Osteoblast (primary cell): ENCODE data around the gene MORC4. TPM values are rescaled to one million over a fixed set of nuclear protein-coding genes. Genes with fewer than 3 reads are reported as not detected.

Experiments used
- DNase-seq: peaks from one replicate; pipeline ENCODE4 v3.0.0; 2011; ENCODE audit warnings: low spot score, mixed read lengths; ENCODE audit not compliant: insufficient read length; ENCODE audit errors: missing footprints
- H2AFZ ChIP-seq: 2 replicates; pipeline ENCODE4 v1.6.0; 2011; ENCODE audit warnings: mild to moderate bottlenecking, low read length
- H3K27ac ChIP-seq: 2 replicates; pipeline ENCODE4 v1.5.1; 2011; ENCODE audit warnings: mild to moderate bottlenecking, low read depth, low read length, moderate library complexity
- H3K27me3 ChIP-seq: 2 replicates; pipeline ENCODE4 v1.6.0; 2012; ENCODE audit warnings: mild to moderate bottlenecking, control low read depth, inconsistent platforms, low read length, moderate library complexity; ENCODE audit not compliant: insufficient read depth
- H3K36me3 ChIP-seq: 2 replicates; pipeline ENCODE4 v1.5.1; 2011; ENCODE audit warnings: mild to moderate bottlenecking, low read length, control low read depth, moderate library complexity; ENCODE audit not compliant: insufficient read depth
- H3K4me1 ChIP-seq: 2 replicates; pipeline ENCODE4 v1.5.1; 2011; ENCODE audit warnings: mild to moderate bottlenecking, low read length, control low read depth, moderate library complexity; ENCODE audit not compliant: insufficient read depth
- H3K4me2 ChIP-seq: 2 replicates; pipeline ENCODE4 v1.6.0; 2011; ENCODE audit warnings: mild to moderate bottlenecking, low read length; ENCODE audit not compliant: insufficient read depth
- H3K4me3 ChIP-seq: fragments of 200-600 bp; sonication (generic); 3 replicates; pipeline ENCODE4 v1.5.1; 2012; ENCODE audit warnings: mild to moderate bottlenecking, low read length, inconsistent platforms; ENCODE audit not compliant: insufficient read depth
- H3K79me2 ChIP-seq: 2 replicates; pipeline ENCODE4 v1.6.0; 2012; ENCODE audit warnings: mild to moderate bottlenecking, low read length, control low read depth, inconsistent platforms; ENCODE audit not compliant: insufficient read depth
- H3K9me3 ChIP-seq: 2 replicates; pipeline ENCODE4 v1.5.1; 2011; ENCODE audit warnings: low read depth, low read length, control low read depth
- H4K20me1 ChIP-seq: 2 replicates; pipeline ENCODE4 v1.6.0; 2012; ENCODE audit warnings: mild to moderate bottlenecking, low read length, control low read depth; ENCODE audit not compliant: insufficient read depth
- total RNA-seq: library from RNA; depleted of rRNA; stranded (reverse); fragments of >200 nt; gene quantifications from 2 replicates; pipeline ENCODE4 v1.2.3, GENCODE V29; 2012
- TF ChIP-seq, protein P1 (sequence below): IDR thresholded peaks from 2 replicates; pipeline ENCODE4 v1.5.1; 2011; ENCODE audit warnings: mild to moderate bottlenecking, low read depth, low read length, moderate library complexity; ENCODE audit errors: extremely low read depth

MORC4 gene
- total RNA-seq, 1 donor = 39.8 TPM

DNA sequence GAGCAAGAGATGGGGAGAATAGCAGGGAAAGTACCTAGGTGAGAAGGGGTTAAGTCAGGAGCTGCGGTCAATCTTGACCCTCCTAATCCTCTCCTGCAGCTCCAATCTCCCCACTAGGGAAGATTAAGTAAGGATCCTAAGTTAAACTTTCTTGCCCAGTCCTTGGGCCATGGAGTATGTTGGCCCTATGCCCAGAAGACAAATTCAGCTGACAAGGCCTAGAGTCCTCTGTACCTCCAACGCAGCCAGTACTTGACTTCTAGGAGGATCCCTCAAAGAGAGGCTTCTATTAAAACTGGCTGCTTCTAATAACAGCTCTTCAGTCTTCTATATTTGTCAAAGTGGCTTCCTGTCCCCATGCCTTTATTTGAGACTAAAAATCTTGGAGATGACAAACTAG is 78.4 kb downstream of the MORC4 start:
- no peaks in the 10 kb centered on the region for H3K9me3 ChIP-seq
- TF ChIP-seq, protein P1, sequence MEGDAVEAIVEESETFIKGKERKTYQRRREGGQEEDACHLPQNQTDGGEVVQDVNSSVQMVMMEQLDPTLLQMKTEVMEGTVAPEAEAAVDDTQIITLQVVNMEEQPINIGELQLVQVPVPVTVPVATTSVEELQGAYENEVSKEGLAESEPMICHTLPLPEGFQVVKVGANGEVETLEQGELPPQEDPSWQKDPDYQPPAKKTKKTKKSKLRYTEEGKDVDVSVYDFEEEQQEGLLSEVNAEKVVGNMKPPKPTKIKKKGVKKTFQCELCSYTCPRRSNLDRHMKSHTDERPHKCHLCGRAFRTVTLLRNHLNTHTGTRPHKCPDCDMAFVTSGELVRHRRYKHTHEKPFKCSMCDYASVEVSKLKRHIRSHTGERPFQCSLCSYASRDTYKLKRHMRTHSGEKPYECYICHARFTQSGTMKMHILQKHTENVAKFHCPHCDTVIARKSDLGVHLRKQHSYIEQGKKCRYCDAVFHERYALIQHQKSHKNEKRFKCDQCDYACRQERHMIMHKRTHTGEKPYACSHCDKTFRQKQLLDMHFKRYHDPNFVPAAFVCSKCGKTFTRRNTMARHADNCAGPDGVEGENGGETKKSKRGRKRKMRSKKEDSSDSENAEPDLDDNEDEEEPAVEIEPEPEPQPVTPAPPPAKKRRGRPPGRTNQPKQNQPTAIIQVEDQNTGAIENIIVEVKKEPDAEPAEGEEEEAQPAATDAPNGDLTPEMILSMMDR = no peak
- H3K27ac ChIP-seq = no peak overlapping the region
- no peaks in the 10 kb centered on the region for H3K79me2 ChIP-seq
- no peak for DNase-seq
- H4K20me1 ChIP-seq = no peaks in the 10 kb centered on the region
- no peak overlapping the region for H3K4me3 ChIP-seq
- H2AFZ ChIP-seq = no peak overlapping the region
- H3K36me3 ChIP-seq = no peaks in the 10 kb centered on the region
- no peaks in the 10 kb centered on the region for H3K4me1 ChIP-seq
- H3K27me3 ChIP-seq = peaks cover under 1% of the 10 kb centered on the region
- H3K4me2 ChIP-seq = no peak overlapping the region

DNA sequence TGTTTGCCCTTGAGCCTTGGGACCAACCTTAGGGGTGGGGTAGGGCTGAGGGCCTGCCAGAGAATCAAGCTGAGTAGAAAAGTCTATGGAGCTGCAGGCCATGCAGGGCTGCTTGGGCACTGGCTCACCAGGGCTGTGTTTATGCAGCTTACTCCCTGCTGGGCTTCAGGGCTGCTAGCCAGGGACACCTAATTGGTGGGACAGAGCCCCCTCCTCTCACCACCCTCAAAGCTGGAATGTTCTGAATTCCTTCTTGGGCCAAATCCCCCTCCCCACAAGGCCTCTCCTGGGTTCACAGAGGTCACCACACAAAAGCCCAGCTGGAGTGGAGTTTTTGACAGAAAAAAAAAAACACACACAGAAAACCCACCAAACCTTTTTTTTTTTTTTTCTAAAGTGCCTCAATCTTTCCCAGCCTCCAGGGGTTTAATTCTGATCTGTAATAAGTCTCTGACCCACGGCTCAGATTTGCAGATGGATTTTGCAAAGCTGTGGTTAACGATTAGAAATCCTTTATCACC is 80.0 kb downstream of the MORC4 start, which contains the start of gene CLDN2:
Gene CLDN2 (plus strand): TSS at position 471 of the 521 bp plus-strand sequence. CDS start 7,827 bp downstream, outside the sequence.
- no peak within 1 kb of the TSS for H3K27ac ChIP-seq

DNA sequence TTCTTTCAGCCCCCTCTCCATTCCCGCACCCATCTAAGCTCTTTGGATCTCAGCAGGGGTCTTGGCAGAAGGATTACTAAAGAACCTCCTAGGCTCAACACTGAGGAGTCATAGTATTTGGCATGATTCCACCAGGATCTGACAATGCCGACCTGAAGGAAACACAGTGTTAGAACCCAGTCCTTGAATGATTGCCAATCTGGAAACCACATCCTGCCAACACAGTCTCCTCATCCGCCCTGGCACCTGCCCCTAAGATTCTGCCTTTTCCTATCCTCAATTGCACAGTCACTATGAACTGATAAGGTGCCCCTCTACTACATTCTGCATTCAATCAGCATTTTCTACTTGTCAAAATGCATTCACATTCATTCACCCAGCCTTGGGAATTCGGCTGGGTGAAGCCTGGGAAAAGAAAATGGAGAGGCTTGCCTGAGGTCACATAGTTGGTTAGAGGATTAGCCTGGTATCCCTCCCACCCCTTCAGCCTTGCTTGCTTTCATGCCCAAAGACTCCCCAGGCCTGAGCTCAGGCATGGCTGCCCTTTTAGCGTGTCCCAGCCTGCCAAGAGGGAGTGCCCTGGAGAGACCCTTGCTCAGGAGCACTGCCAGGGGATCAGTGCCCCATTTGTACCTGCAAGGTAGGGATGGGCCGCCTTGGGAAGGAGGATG is 82.0 kb downstream of the MORC4 start:
- H3K79me2 ChIP-seq = no peaks in the 10 kb centered on the region
- H3K4me3 ChIP-seq = no peak overlapping the region
- H3K4me2 ChIP-seq = no peak overlapping the region
- DNase-seq = no peak
- H3K27ac ChIP-seq = no peak overlapping the region
- no peaks in the 10 kb centered on the region for H4K20me1 ChIP-seq
- H3K36me3 ChIP-seq = no peaks in the 10 kb centered on the region
- H3K9me3 ChIP-seq = no peaks in the 10 kb centered on the region
- H3K4me1 ChIP-seq = no peaks in the 10 kb centered on the region
- no peak overlapping the region for H2AFZ ChIP-seq
- TF ChIP-seq, protein P1 = no peak
- peaks cover 15% of the 10 kb centered on the region for H3K27me3 ChIP-seq

More for the DNA sequence above, 80.0 kb downstream of the MORC4 start, which contains the start of gene CLDN2:
- Histone ChIP-seq H3K4me3 (no peak within 1 kb of the TSS), H3K4me1 (no peaks in the 10 kb centered on the region), H3K27me3 (peaks cover 15% of the 10 kb centered on the region), H4K20me1 (no peaks in the 10 kb centered on the region), H3K4me2 (no peak within 1 kb of the TSS), H3K79me2 (no peaks in the 10 kb centered on the region), H3K36me3 (no peaks in the 10 kb centered on the region), H3K9me3 (no peaks in the 10 kb centered on the region), H2AFZ (no peak within 1 kb of the TSS)
- DNase-seq = no peak
- TF ChIP-seq, protein P1 = no peak

DNA sequence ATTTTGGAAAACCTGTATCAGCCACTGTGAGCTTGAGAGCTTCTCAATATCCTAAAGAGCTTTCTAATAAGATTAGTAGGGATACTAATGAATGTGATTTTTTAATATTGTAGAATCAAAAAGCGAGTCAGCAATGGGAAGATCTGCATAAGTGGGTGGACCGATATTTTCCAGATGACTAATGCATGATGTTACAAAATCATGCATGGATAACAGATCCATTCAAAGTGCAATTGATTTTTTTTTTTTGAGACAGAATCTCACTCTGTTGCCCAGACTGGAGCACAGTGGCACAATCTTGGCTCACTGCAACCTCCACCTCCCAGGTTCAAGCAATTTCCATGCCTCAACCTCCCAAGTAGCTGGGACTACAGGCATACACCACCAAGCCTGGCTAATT is 87.1 kb downstream of the MORC4 start:
- Histone ChIP-seq H3K4me3 (no peak overlapping the region), H3K4me2 (no peak overlapping the region), H4K20me1 (no peaks in the 10 kb centered on the region), H3K36me3 (no peaks in the 10 kb centered on the region), H2AFZ (no peak overlapping the region), H3K27me3 (peaks cover 18% of the 10 kb centered on the region), H3K79me2 (no peaks in the 10 kb centered on the region), H3K27ac (no peak overlapping the region), H3K9me3 (no peaks in the 10 kb centered on the region), H3K4me1 (peaks cover 3% of the 10 kb centered on the region)
- DNase-seq = no peak
- TF ChIP-seq, protein P1 = no peak
